ENCODE data around the gene ANP32A. TPM values are rescaled to one million over a fixed set of nuclear protein-coding genes. Genes with fewer than 3 reads are reported as not detected.
"Not testable (repeated sequence)": the region's sequence is repeated elsewhere in the genome, so short reads cannot be mapped to it uniquely, and the experiment has no call there.

ANP32A gene
- polyA plus RNA-seq, 1 donor, result 302 TPM

- not testable (repeated sequence) for DNase-seq
These were observed 60.6 kb downstream of the ANP32A start for GRCh38 chr15:68759982-68760579.

GRCh38 chr15:68755731-68756130 is 65.0 kb downstream of the ANP32A start:
- no peak for DNase-seq

- no peak for DNase-seq
These were observed 69.1 kb downstream of the ANP32A start for GRCh38 chr15:68751622-68752021.

- DNase-seq, result no peak
These were observed 70.9 kb downstream of the ANP32A start for GRCh38 chr15:68749793-68750192.

- no peak for DNase-seq
These were observed 71.3 kb downstream of the ANP32A start for GRCh38 chr15:68749365-68749764.

GRCh38 chr15:68743256-68743655 is 77.4 kb downstream of the ANP32A start:
- DNase-seq, result no peak

- DNase-seq, result no peak
These were observed 81.2 kb downstream of the ANP32A start for GRCh38 chr15:68739390-68740080.

GRCh38 chr15:68735610-68736009 is 85.1 kb downstream of the ANP32A start:
- no peak for DNase-seq

GRCh38 chr15:68734881-68735280 is 85.8 kb downstream of the ANP32A start:
- DNase-seq, result no peak

GRCh38 chr15:68734352-68734751 is 86.3 kb downstream of the ANP32A start:
- no peak for DNase-seq

GRCh38 chr15:68733666-68734065 is 87.0 kb downstream of the ANP32A start:
- DNase-seq, result no peak

- no peak for DNase-seq
These were observed 88.2 kb downstream of the ANP32A start for GRCh38 chr15:68732451-68732850.

GRCh38 chr15:68730976-68731897 is 89.5 kb downstream of the ANP32A start:
- no peak for DNase-seq

GRCh38 chr15:68730471-68730919 is 90.2 kb downstream of the ANP32A start:
- peak; percentile 79 for DNase-seq

GRCh38 chr15:68729789-68730411 is 90.8 kb downstream of the ANP32A start:
- no peak for DNase-seq

Other genes starting within 250 kb of the ANP32A start
- 23.0 TPM for gene CORO2B, start 241.9 kb downstream of the ANP32A start, polyA plus RNA-seq (ENCODE audit: insufficient read length)
- gene SPESP1, start 109.6 kb upstream of the ANP32A start, polyA plus RNA-seq (ENCODE audit: insufficient read length), result 6.9 TPM
- 1.5 TPM for gene NOX5, start 193.8 kb upstream of the ANP32A start, polyA plus RNA-seq (ENCODE audit: insufficient read length)